ENCODE data around the gene FARS2. TPM values are rescaled to one million over a fixed set of nuclear protein-coding genes. Genes with fewer than 3 reads are reported as not detected.

Gene FARS2
- polyA plus RNA-seq, 1 experiment: 17.9 TPM

DNA sequence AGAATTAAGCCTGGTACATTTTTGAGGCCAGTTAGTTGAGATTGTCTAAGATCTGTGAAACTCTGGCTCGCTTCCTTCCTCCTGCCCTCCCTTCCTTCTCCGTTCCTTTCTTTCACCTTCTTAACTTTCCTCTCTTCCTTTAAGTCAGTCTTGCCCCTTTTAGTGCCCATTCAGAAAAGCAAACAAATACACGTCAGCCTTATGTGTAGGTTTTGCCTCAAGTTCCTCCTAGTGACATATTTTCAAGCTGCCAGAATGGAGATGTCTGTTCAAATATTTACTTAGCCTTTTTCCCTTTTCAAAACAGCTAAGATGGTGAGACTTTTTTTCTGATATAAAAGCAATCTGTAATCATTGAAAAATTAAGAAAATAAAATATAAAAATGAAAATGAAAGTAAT is 178.4 kb downstream of the FARS2 start:
- Histone ChIP-seq H3K4me3 (ENCODE audit: low read depth, low read length) (no peak overlapping the region), H3K36me3 (ENCODE audit: control insufficient read depth, insufficient read depth, low read length) (no peaks in the 10 kb centered on the region), H3K27me3 (ENCODE audit: control insufficient read depth, insufficient read depth, low read length) (no peaks in the 10 kb centered on the region)
- DNase-seq (ENCODE audit: low read depth): no peak
- POLR2A ChIA-PET: no interaction called here
- TF ChIP-seq, protein P1, sequence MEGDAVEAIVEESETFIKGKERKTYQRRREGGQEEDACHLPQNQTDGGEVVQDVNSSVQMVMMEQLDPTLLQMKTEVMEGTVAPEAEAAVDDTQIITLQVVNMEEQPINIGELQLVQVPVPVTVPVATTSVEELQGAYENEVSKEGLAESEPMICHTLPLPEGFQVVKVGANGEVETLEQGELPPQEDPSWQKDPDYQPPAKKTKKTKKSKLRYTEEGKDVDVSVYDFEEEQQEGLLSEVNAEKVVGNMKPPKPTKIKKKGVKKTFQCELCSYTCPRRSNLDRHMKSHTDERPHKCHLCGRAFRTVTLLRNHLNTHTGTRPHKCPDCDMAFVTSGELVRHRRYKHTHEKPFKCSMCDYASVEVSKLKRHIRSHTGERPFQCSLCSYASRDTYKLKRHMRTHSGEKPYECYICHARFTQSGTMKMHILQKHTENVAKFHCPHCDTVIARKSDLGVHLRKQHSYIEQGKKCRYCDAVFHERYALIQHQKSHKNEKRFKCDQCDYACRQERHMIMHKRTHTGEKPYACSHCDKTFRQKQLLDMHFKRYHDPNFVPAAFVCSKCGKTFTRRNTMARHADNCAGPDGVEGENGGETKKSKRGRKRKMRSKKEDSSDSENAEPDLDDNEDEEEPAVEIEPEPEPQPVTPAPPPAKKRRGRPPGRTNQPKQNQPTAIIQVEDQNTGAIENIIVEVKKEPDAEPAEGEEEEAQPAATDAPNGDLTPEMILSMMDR (IDR thresholded peaks at IDR 0.05; ENCODE audit: insufficient read depth, low read depth, low read length): no peak
- CTCF ChIA-PET: no interaction called here

DNA sequence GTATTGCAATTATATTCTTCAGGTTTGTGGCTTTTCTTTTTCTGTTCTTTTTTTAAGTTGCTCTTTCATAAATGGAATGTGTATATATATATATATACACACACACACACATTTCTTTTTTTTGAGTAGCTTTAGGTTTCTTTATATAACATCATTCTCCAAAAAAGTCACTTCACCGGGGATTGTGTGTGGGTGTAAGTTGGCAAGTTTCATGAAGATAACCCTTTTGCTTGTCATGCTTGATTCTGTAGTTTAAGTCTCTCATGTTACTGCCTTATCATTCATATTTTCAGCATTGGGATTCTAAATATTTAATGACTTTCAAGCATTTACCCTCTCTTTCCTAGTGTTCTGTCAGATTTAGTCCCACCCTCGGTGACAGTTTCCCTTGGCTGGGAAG is 181.0 kb downstream of the FARS2 start:
- TF ChIP-seq, protein P1 (IDR thresholded peaks at IDR 0.05; ENCODE audit: insufficient read depth, low read depth, low read length): no peak
- ChIA-PET POLR2A (no interaction called here), CTCF (no interaction called here)
- H3K4me3 ChIP-seq (ENCODE audit: low read depth, low read length): no peak overlapping the region
- H3K36me3 ChIP-seq (ENCODE audit: control insufficient read depth, insufficient read depth, low read length): no peaks in the 10 kb centered on the region
- H3K27me3 ChIP-seq (ENCODE audit: control insufficient read depth, insufficient read depth, low read length): no peaks in the 10 kb centered on the region
- DNase-seq (ENCODE audit: low read depth): no peak

DNA sequence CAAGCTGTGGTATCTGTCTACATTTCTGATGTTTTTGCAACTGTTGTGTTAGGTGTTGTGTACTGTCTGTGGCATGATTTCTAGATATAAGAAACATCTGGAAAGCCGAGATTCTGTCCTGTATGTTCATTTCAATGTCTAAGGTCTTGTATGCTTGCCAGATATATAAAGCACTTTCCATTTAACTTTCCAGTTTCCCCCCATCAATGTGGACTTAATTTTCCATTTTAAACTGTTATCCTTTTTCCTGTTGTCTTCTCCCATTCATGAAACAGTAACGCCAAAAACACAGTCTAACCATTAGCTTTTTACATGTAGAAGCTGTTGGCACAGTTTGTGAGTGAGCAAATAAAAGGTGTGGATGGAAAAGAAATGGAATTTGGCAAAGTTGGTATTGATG is 181.6 kb downstream of the FARS2 start:
- Histone ChIP-seq H3K27me3 (ENCODE audit: control insufficient read depth, insufficient read depth, low read length) (no peaks in the 10 kb centered on the region), H3K36me3 (ENCODE audit: control insufficient read depth, insufficient read depth, low read length) (no peaks in the 10 kb centered on the region), H3K4me3 (ENCODE audit: low read depth, low read length) (no peak overlapping the region)
- CTCF ChIA-PET: no interaction called here
- TF ChIP-seq, protein P1 (IDR thresholded peaks at IDR 0.05; ENCODE audit: insufficient read depth, low read depth, low read length): no peak
- POLR2A ChIA-PET: no interaction called here
- no peak for DNase-seq (ENCODE audit: low read depth)

DNA sequence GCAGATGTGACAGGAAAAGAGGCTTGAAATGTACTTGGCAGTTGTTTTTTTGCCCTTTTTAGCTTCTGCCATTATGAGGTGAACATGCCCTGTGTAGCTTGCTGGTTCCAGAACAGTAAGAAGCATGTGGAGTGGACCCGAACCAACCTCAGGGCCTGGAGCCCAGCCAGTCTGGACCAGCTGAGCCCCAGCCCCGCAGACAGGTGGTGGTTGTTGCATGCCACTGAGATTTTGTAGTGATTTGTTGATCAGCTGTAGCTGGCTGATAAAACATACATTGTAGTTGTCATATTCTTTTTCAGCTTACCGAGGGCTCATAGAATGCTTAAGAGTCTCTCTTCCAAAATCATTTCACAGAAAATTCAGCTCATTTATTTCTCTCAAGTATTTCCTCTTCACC is 182.2 kb downstream of the FARS2 start:
- TF ChIP-seq, protein P1 (IDR thresholded peaks at IDR 0.05; ENCODE audit: insufficient read depth, low read depth, low read length): no peak
- Histone ChIP-seq H3K36me3 (ENCODE audit: control insufficient read depth, insufficient read depth, low read length) (no peaks in the 10 kb centered on the region), H3K4me3 (ENCODE audit: low read depth, low read length) (no peak overlapping the region), H3K27me3 (ENCODE audit: control insufficient read depth, insufficient read depth, low read length) (no peaks in the 10 kb centered on the region)
- no peak for DNase-seq (ENCODE audit: low read depth)
- CTCF ChIA-PET: interaction anchor here (0.9 to 1.3 kb wide), 2 partner anchors 28 to 1104 kb away, joined by 3 to 5 read pairs; no protein-coding TSS in a partner anchor
- POLR2A ChIA-PET: no interaction called here

DNA sequence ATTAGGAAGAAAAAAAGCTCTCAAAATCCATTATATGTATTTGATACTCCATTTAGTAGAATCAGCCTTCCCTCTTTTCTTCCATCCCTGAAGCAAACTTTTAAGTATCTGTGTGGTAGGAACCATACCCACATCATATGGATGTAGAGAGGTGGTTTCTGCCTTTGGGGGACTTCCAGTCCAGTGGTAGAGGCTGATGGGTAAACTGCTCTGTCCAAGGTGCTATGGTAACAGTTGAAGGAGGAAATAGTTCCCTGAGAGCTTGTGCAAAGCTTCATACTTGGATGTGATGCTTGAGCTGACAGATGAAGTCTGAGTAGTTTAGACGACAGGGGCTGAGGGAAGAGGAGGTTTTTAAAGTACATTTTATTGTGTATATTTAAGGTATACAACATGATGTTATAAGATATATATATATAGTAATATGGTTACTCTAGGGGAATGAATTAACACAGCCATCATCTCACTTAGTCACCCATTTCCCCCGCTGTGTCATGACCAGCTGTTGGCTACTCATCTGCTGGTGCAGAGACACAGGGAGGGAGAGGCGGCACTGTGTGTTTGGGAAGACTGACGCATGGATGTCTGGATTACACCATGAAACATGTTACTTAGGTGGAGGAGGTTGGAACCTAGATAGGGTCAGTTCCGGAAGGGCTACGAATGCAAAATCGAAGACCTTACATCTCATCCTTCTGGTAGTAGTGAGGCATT is 185.2 kb downstream of the FARS2 start:
- Histone ChIP-seq H3K27me3 (ENCODE audit: control insufficient read depth, insufficient read depth, low read length) (no peaks in the 10 kb centered on the region), H3K4me3 (ENCODE audit: low read depth, low read length) (no peak overlapping the region), H3K36me3 (ENCODE audit: control insufficient read depth, insufficient read depth, low read length) (no peaks in the 10 kb centered on the region)
- TF ChIP-seq, protein P1 (IDR thresholded peaks at IDR 0.05; ENCODE audit: insufficient read depth, low read depth, low read length): no peak
- POLR2A ChIA-PET: no interaction called here
- CTCF ChIA-PET: interaction anchor here (0.6 to 1.8 kb wide), 3 partner anchors 17 to 1231 kb away, joined by 3 to 4 read pairs (median 4); no protein-coding TSS in a partner anchor
- no peak for DNase-seq (ENCODE audit: low read depth)
